Smooth muscle cell (in vitro differentiated cells): ENCODE data around the gene LRRTM2. TPM values are rescaled to one million over a fixed set of nuclear protein-coding genes. Genes with fewer than 3 reads are reported as not detected.

ENCODE experiments used
- DNase-seq: peaks from one replicate; lab custom pipeline; 2025; ENCODE audit not compliant: unreplicated experiment; lab: John Stamatoyannopoulos, UW
- H2AFZ ChIP-seq: fragments of 200-600 bp; sonication (generic); 2 replicates; pipeline ENCODE4 v1.6.0; 2016; ENCODE audit warnings: antibody characterized with exemption, low read depth, mild to moderate bottlenecking
- H3F3A ChIP-seq: fragments of 200-600 bp; sonication (generic); 2 replicates; pipeline ENCODE4 v1.6.0; 2017; ENCODE audit warnings: antibody characterized with exemption, low read depth
- H3K27ac ChIP-seq: fragments of 200-600 bp; sonication (generic); 2 replicates; pipeline ENCODE4 v1.5.1; 2016; ENCODE audit warnings: low read depth, mild to moderate bottlenecking
- H3K27me3 ChIP-seq: fragments of 200-600 bp; sonication (generic); 2 replicates; pipeline ENCODE4 v1.6.1; 2016; ENCODE audit warnings: low read depth, mild to moderate bottlenecking
- H3K36me3 ChIP-seq: fragments of 200-600 bp; sonication (generic); 2 replicates; pipeline ENCODE4 v1.5.1; 2016; ENCODE audit warnings: low read depth
- H3K4me1 ChIP-seq: fragments of 200-600 bp; sonication (generic); 2 replicates; pipeline ENCODE4 v1.5.1; 2016; ENCODE audit warnings: low read depth
- H3K4me2 ChIP-seq: fragments of 200-600 bp; sonication (generic); 2 replicates; pipeline ENCODE4 v1.6.0; 2016; ENCODE audit warnings: mild to moderate bottlenecking
- H3K4me3 ChIP-seq: fragments of 200-600 bp; sonication (generic); 2 replicates; pipeline ENCODE4 v1.5.1; 2016; ENCODE audit warnings: mild to moderate bottlenecking
- H3K79me2 ChIP-seq: fragments of 200-600 bp; sonication (generic); 2 replicates; pipeline ENCODE4 v1.6.0; 2016; ENCODE audit warnings: low read depth, mild to moderate bottlenecking
- H3K9ac ChIP-seq: fragments of 200-600 bp; sonication (generic); 2 replicates; pipeline ENCODE4 v1.6.0; 2016; ENCODE audit warnings: low read depth
- H3K9me3 ChIP-seq: fragments of 200-600 bp; sonication (generic); replicated peaks from 2 replicates; pipeline ENCODE4 v1.5.1; 2016; ENCODE audit warnings: low read depth
- H4K20me1 ChIP-seq: fragments of 200-600 bp; sonication (generic); 2 replicates; pipeline ENCODE4 v1.6.0; 2016; ENCODE audit warnings: low read depth
- CTCF ChIP-seq: fragments of 200-600 bp; sonication (generic); IDR thresholded peaks from 2 replicates; pipeline ENCODE4 v1.5.1; 2017; ENCODE audit warnings: borderline replicate concordance, mild to moderate bottlenecking, antibody characterized with exemption; ENCODE audit not compliant: insufficient read depth, poor library complexity, severe bottlenecking
- WGBS: methylation state at CpG from one replicate; pipeline ENCODE4 v1.1.7; 2016; ENCODE audit warnings: low lambda C conversion rate; 5-methylcytosine and 5-hydroxymethylcytosine counted together
- polyA plus RNA-seq: library from polyadenylated mRNA; unstranded; fragments of >200 nt; fragmentation: Nextera tagmentation; extraction: Ambion mirVana; gene quantifications from 2 replicates; pipeline ENCODE4 v1.2.1, GENCODE V29; 2016
- total RNA-seq: library from RNA; depleted of rRNA; stranded (reverse); fragments of >200 nt; gene quantifications from 2 replicates; pipeline ENCODE4 v1.2.3, GENCODE V29; 2014

The LRRTM2 gene
- total and polyA plus RNA-seq, 2 experiments from 2014 or later = 0.81 to 0.95 TPM

GRCh38 chr5:138832218-138832617 lies 42.9 kb downstream of the LRRTM2 start:
- no peak for DNase-seq
- 52% methylated on average over 2 of the region's 2 CpGs for WGBS
- H3K27ac ChIP-seq = peak overlapping the region; percentile 57

GRCh38 chr5:138831703-138832102 lies 43.4 kb downstream of the LRRTM2 start:
- no peak for TF ChIP-seq CTCF
- no peaks in the 10 kb centered on the region for H3K9me3 ChIP-seq
- peaks cover 84% of the 10 kb centered on the region for H3K79me2 ChIP-seq
- H3K4me3 ChIP-seq = no peak overlapping the region
- peaks cover 99% of the 10 kb centered on the region for H4K20me1 ChIP-seq
- no peak overlapping the region for H2AFZ ChIP-seq
- H3K4me2 ChIP-seq = peak overlapping the region; percentile 38
- peaks cover 12% of the 10 kb centered on the region for H3F3A ChIP-seq
- no peaks in the 10 kb centered on the region for H3K27me3 ChIP-seq
- H3K36me3 ChIP-seq = peaks cover 17% of the 10 kb centered on the region
- H3K4me1 ChIP-seq = peaks cover 28% of the 10 kb centered on the region
- no peak overlapping the region for H3K9ac ChIP-seq
- DNase-seq = no peak
- peak overlapping the region; percentile 57 for H3K27ac ChIP-seq

More at GRCh38 chr5:138832218-138832617, 42.9 kb downstream of the LRRTM2 start:
- Histone ChIP-seq H3K79me2 (peaks cover 84% of the 10 kb centered on the region), H3K4me2 (peak overlapping the region; percentile 38), H4K20me1 (peaks cover 99% of the 10 kb centered on the region), H3K27me3 (no peaks in the 10 kb centered on the region), H2AFZ (no peak overlapping the region), H3K9me3 (no peaks in the 10 kb centered on the region), H3K9ac (no peak overlapping the region), H3F3A (peaks cover 12% of the 10 kb centered on the region), H3K36me3 (peaks cover 14% of the 10 kb centered on the region), H3K4me3 (no peak overlapping the region), H3K4me1 (peaks cover 28% of the 10 kb centered on the region)
- TF ChIP-seq CTCF = no peak

GRCh38 chr5:138829341-138829740 lies 45.8 kb downstream of the LRRTM2 start:
- Histone ChIP-seq H3K27me3 (no peaks in the 10 kb centered on the region), H3K4me2 (no peak overlapping the region), H3F3A (peaks cover 12% of the 10 kb centered on the region), H3K79me2 (peaks cover 73% of the 10 kb centered on the region), H3K9me3 (no peaks in the 10 kb centered on the region), H2AFZ (no peak overlapping the region), H3K9ac (no peak overlapping the region), H3K4me3 (no peak overlapping the region), H4K20me1 (peaks cover 97% of the 10 kb centered on the region), H3K4me1 (peaks cover 23% of the 10 kb centered on the region), H3K27ac (peak overlapping the region; percentile 57), H3K36me3 (peaks cover 32% of the 10 kb centered on the region)
- no peak for DNase-seq
- TF ChIP-seq CTCF = no peak
- WGBS = 21% methylated on average over 3 of the region's 3 CpGs

GRCh38 chr5:138828556-138828955 lies 46.6 kb downstream of the LRRTM2 start:
- H3F3A ChIP-seq = peaks cover 12% of the 10 kb centered on the region
- peaks cover 32% of the 10 kb centered on the region for H3K36me3 ChIP-seq
- H2AFZ ChIP-seq = no peak overlapping the region
- H3K79me2 ChIP-seq = peaks cover 70% of the 10 kb centered on the region
- peak overlapping the region; percentile 48 for H3K27ac ChIP-seq
- peaks cover 20% of the 10 kb centered on the region for H3K4me1 ChIP-seq
- TF ChIP-seq CTCF = no peak
- H3K4me2 ChIP-seq = peak overlapping the region; percentile 33
- no peaks in the 10 kb centered on the region for H3K9me3 ChIP-seq
- H3K9ac ChIP-seq = no peak overlapping the region
- H3K27me3 ChIP-seq = no peaks in the 10 kb centered on the region
- peaks cover 95% of the 10 kb centered on the region for H4K20me1 ChIP-seq
- no peak for DNase-seq
- no peak overlapping the region for H3K4me3 ChIP-seq
- WGBS = 86% methylated on average over 4 of the region's 4 CpGs
